PC-3 (cell line): ENCODE data around the gene BCR. TPM values are rescaled to one million over a fixed set of nuclear protein-coding genes. Genes with fewer than 3 reads are reported as not detected.

Source experiments
- ATAC-seq: fragments of 200-7000 bp; cut with Tn5 transposase; 2 replicates; pipeline ENCODE4 v1.9.1; 2020; ENCODE audit warnings: mild to moderate bottlenecking, moderate library complexity
- BruUV-seq: library from RNA; stranded (reverse); fragments of 400-500 nt; replicated peaks from 2 replicates; lab custom pipeline; 2021; lab: Mats Ljungman, UMichigan
- CTCF ChIA-PET: fragments of 300-600 bp; sonication (Branson Sonifier 250); formaldehyde crosslinking; loops from one replicate; lab custom pipeline; 2022; ENCODE audit warnings: antibody characterized with exemption; lab: Charles Lee
- POLR2A ChIA-PET: fragments of 300-600 bp; sonication (Branson Sonifier 250); formaldehyde crosslinking; loops from one replicate; lab custom pipeline; 2022; ENCODE audit warnings: antibody characterized with exemption; ENCODE audit not compliant: unreplicated experiment; lab: Charles Lee
- DNase-seq: peaks from one replicate; pipeline ENCODE4 v3.0.0-alpha.2; 2015
- H2AFZ ChIP-seq: fragments of 300-600 bp; sonication (generic); 2 replicates; pipeline ENCODE4 v1.6.0; 2016; ENCODE audit warnings: antibody characterized with exemption, low read length
- H3F3A ChIP-seq: fragments of 300-600 bp; sonication (generic); one replicate; pipeline ENCODE4 v1.6.0; 2017; ENCODE audit warnings: antibody characterized with exemption, low read length, control low read depth, mild to moderate bottlenecking; ENCODE audit not compliant: unreplicated experiment
- H3K27ac ChIP-seq: fragments of 300-600 bp; sonication (generic); 2 replicates; pipeline ENCODE4 v1.5.1; 2016; ENCODE audit warnings: mild to moderate bottlenecking, low read length
- H3K27me3 ChIP-seq: fragments of 300-600 bp; sonication (generic); 2 replicates; pipeline ENCODE4 v1.6.1; 2016; ENCODE audit warnings: low read length, mixed read lengths
- H3K36me3 ChIP-seq: fragments of 300-600 bp; sonication (generic); 2 replicates; pipeline ENCODE4 v1.6.1; 2016; ENCODE audit warnings: low read depth, mixed run types, low read length, mixed read lengths
- H3K4me1 ChIP-seq: fragments of 300-600 bp; sonication (generic); 2 replicates; pipeline ENCODE4 v1.5.1; 2016; ENCODE audit warnings: low read length; ENCODE audit not compliant: insufficient read depth
- H3K4me2 ChIP-seq: fragments of 300-600 bp; sonication (generic); 2 replicates; pipeline ENCODE4 v1.6.0; 2016; ENCODE audit warnings: low read length
- H3K4me3 ChIP-seq: fragments of 300-600 bp; sonication (generic); 2 replicates; pipeline ENCODE4 v1.5.1; 2016; ENCODE audit warnings: mild to moderate bottlenecking, low read length, mixed read lengths
- H3K79me2 ChIP-seq: fragments of 300-600 bp; sonication (generic); 2 replicates; pipeline ENCODE4 v1.6.1; 2017; ENCODE audit warnings: low read length, mixed read lengths
- H3K9ac ChIP-seq: fragments of 300-600 bp; sonication (generic); 2 replicates; pipeline ENCODE4 v1.6.0; 2016; ENCODE audit warnings: mild to moderate bottlenecking, low read length
- H3K9me2 ChIP-seq: fragments of 300-600 bp; sonication (generic); replicated peaks from 2 replicates; pipeline ENCODE4 v1.6.1; 2016; ENCODE audit warnings: mixed run types, low read length, mixed read lengths
- H3K9me3 ChIP-seq: fragments of 300-600 bp; sonication (generic); 2 replicates; pipeline ENCODE4 v1.6.1; 2016; ENCODE audit warnings: low read length, mixed read lengths
- H4K20me1 ChIP-seq: fragments of 300-600 bp; sonication (generic); 2 replicates; pipeline ENCODE4 v1.6.1; 2016; ENCODE audit warnings: low read length, mixed read lengths
- EZH2 ChIP-seq: fragments of 300-600 bp; sonication (generic); IDR thresholded peaks from one replicate; pipeline ENCODE4 v1.6.1; 2017; ENCODE audit warnings: antibody characterized with exemption, mild to moderate bottlenecking, low read length; ENCODE audit not compliant: unreplicated experiment
- EZH2phosphoT487 ChIP-seq: fragments of 300-600 bp; sonication (generic); IDR thresholded peaks from 2 replicates; pipeline ENCODE4 v1.6.1; 2018; ENCODE audit warnings: mild to moderate bottlenecking, antibody characterized with exemption, low read length, borderline replicate concordance
- intact Hi-C: fragments of 100-400 bp; cut with micrococcal nuclease; formaldehyde crosslinking; loops from 2 replicates; pipeline ENCODE4 v1.9.0; 2023
- total RNA-seq: library from RNA; depleted of rRNA; stranded (reverse); fragments of >200 nt; gene quantifications from 2 replicates; pipeline ENCODE4 v1.2.3, GENCODE V29; 2014
- TF ChIP-seq, protein P1 (sequence below): fragments of 300-600 bp; sonication (generic); conservative IDR thresholded peaks from 2 replicates; pipeline ENCODE4 v1.5.1; 2017; ENCODE audit warnings: antibody characterized with exemption, low read depth, mild to moderate bottlenecking, low read length

Gene BCR
- total RNA-seq, 1 experiment from 2014 or later = 36.8 TPM

DNA sequence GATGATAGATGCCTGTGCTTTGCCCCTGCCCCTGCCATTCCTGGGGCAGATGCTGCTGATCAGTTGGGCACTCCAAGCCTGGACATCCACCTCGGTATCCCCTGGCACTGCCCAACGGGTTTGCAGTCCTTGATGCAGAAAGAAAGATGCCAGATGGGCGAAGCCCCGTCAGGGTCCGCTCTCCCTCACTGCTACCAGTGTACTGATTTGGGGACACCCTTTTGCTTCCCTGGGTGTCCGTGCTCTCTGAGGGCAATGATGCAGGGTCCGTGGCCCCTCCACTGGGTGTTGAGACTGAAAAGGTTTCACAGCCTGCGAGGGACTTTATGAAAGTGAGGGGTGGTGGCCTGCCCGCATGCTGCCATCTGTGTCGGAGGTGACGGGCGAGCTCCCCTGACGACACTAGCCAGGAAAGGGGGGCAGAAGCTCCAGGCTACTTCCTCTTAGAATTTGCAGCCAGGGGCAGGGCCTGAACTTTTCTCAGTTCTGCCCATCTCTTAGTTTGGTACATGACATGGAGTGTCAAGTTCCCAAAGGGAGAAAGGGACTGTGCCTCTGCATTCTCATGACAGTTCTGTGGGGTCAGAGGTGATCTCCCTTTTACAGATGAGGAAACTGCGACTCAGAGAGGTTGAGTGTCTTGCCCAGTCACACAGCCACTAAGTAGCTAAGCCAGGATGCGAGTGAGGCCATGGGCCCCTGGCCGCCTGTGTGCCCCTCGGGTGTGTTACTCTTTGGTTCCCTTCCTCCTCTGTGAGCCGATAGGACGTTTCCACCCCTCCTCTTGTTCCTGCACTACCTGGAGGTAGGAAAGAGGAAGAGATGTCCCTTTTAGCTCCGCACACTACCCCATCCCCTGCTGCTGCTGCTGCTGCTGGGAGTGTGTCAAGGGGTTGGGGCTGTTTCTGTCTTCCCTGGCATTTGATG, 96.6 kb downstream of the BCR start:
- intact Hi-C loops = no loop called here
- POLR2A ChIA-PET = no interaction called here

DNA sequence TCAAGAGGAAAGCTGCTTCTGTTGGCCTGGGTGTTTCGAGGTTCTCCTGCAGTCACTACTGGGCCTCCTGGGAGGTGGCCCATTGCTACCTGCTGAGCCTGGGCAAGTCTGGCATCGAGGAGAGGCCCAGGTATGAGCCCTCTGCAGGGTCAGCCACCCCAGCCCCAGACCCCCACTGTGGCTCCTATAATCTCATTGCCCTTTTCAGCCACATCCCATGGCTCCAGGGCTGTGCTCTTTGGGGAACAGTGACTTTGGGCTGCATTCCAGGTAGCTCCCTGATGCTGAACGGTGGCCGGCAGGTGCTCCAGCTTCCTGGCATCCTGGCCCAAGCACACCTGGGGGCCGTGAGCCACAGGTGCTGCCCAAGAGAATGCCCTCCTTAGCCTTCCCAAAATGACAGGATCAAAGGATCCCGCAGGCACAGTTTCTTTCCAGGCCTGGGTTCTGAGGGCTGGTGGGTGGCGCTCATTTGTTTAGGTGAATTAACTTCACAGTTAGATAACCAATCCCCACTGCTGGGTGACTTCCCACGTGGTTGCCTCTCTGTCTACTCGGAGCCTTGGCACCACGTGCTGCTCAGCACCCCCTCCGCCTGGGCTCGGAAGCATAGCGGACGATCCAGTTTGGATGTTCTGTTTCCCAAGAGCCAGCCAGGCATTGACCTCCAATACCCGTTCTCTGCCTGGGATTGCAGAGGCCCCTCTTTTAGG, 97.4 kb downstream of the BCR start:
- intact Hi-C loops = no loop called here
- TF ChIP-seq EZH2 = no peak
- TF ChIP-seq, protein P1, sequence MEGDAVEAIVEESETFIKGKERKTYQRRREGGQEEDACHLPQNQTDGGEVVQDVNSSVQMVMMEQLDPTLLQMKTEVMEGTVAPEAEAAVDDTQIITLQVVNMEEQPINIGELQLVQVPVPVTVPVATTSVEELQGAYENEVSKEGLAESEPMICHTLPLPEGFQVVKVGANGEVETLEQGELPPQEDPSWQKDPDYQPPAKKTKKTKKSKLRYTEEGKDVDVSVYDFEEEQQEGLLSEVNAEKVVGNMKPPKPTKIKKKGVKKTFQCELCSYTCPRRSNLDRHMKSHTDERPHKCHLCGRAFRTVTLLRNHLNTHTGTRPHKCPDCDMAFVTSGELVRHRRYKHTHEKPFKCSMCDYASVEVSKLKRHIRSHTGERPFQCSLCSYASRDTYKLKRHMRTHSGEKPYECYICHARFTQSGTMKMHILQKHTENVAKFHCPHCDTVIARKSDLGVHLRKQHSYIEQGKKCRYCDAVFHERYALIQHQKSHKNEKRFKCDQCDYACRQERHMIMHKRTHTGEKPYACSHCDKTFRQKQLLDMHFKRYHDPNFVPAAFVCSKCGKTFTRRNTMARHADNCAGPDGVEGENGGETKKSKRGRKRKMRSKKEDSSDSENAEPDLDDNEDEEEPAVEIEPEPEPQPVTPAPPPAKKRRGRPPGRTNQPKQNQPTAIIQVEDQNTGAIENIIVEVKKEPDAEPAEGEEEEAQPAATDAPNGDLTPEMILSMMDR = no peak
- TF ChIP-seq EZH2phosphoT487 = no peak
- no peaks in the 10 kb centered on the region for H3K9me3 ChIP-seq
- H2AFZ ChIP-seq = no peak overlapping the region
- ATAC-seq (no peak), DNase-seq (no peak)
- ChIA-PET POLR2A (no interaction called here), CTCF (interaction anchor here (1.0 kb wide), 1 partner anchor 103 kb away, joined by 4 read pairs; no protein-coding TSS in a partner anchor)
- H3K9me2 ChIP-seq = no peaks in the 10 kb centered on the region
- no peak overlapping the region for H3K9ac ChIP-seq
- H3K27me3 ChIP-seq = no peaks in the 10 kb centered on the region
- BruUV-seq = no TSS peak
- H3K36me3 ChIP-seq = no peaks in the 10 kb centered on the region
- no peaks in the 10 kb centered on the region for H4K20me1 ChIP-seq
- peaks cover 21% of the 10 kb centered on the region for H3K4me1 ChIP-seq
- H3K4me2 ChIP-seq = no peak overlapping the region
- no peak overlapping the region for H3K27ac ChIP-seq
- no peak overlapping the region for H3K4me3 ChIP-seq
- H3F3A ChIP-seq = no peaks in the 10 kb centered on the region
- H3K79me2 ChIP-seq = no peaks in the 10 kb centered on the region

More for the DNA sequence above, 96.6 kb downstream of the BCR start:
- no peak for TF ChIP-seq EZH2
- TF ChIP-seq, protein P1 = no peak
- Histone ChIP-seq H3K9ac (no peak overlapping the region), H3K27ac (no peak overlapping the region), H4K20me1 (no peaks in the 10 kb centered on the region), H3K9me3 (no peaks in the 10 kb centered on the region), H3F3A (no peaks in the 10 kb centered on the region), H3K4me3 (no peak overlapping the region), H3K79me2 (no peaks in the 10 kb centered on the region), H3K27me3 (no peaks in the 10 kb centered on the region), H3K36me3 (no peaks in the 10 kb centered on the region; the same call in 1 of the 2 replicates), H2AFZ (no peak overlapping the region), H3K4me1 (peaks cover 15% of the 10 kb centered on the region), H3K9me2 (no peaks in the 10 kb centered on the region), H3K4me2 (no peak overlapping the region)
- CTCF ChIA-PET = no interaction called here
- ATAC-seq (no peak), DNase-seq (no peak)
- no TSS peak for BruUV-seq
